ENCODE results near the gene TBL1XR1. TPM values are rescaled to one million over a fixed set of nuclear protein-coding genes. Genes with fewer than 3 reads are reported as not detected.

Gene TBL1XR1
- total RNA-seq, 1 donor from 2014 or later: 275 TPM

- Histone ChIP-seq H3K4me3 (no peak overlapping the region), H3K9ac (no peak overlapping the region), H3K4me1 (no peaks in the 10 kb centered on the region), H3K27ac (no peak overlapping the region), H3K79me2 (ENCODE audit: low read depth) (no peaks in the 10 kb centered on the region), H4K20me1 (ENCODE audit: low read depth) (no peaks in the 10 kb centered on the region), H3K4me2 (no peak overlapping the region), H2AFZ (replicated peaks) (no peak overlapping the region), H3F3A (ENCODE audit: low read depth) (no peaks in the 10 kb centered on the region), H3K36me3 (no peaks in the 10 kb centered on the region), H3K27me3 (no peaks in the 10 kb centered on the region), H3K9me3 (ENCODE audit: low read depth) (no peaks in the 10 kb centered on the region)
- Mint-ChIP-seq H3K27me3 (ENCODE audit: insufficient read depth, low read depth) (no peaks in the 10 kb centered on the region), H3K4me3 (no peak overlapping the region), H3K4me1 (no peaks in the 10 kb centered on the region), H3K9me3 (no peaks in the 10 kb centered on the region), H3K36me3 (no peaks in the 10 kb centered on the region), H3K27ac (no peak overlapping the region)
- no peak for TF ChIP-seq EZH2phosphoT487 (IDR thresholded peaks at IDR 0.05)
- TF ChIP-seq EZH2 (IDR thresholded peaks at IDR 0.05): no peak
- TF ChIP-seq, protein P1, sequence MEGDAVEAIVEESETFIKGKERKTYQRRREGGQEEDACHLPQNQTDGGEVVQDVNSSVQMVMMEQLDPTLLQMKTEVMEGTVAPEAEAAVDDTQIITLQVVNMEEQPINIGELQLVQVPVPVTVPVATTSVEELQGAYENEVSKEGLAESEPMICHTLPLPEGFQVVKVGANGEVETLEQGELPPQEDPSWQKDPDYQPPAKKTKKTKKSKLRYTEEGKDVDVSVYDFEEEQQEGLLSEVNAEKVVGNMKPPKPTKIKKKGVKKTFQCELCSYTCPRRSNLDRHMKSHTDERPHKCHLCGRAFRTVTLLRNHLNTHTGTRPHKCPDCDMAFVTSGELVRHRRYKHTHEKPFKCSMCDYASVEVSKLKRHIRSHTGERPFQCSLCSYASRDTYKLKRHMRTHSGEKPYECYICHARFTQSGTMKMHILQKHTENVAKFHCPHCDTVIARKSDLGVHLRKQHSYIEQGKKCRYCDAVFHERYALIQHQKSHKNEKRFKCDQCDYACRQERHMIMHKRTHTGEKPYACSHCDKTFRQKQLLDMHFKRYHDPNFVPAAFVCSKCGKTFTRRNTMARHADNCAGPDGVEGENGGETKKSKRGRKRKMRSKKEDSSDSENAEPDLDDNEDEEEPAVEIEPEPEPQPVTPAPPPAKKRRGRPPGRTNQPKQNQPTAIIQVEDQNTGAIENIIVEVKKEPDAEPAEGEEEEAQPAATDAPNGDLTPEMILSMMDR (IDR thresholded peaks at IDR 0.05): no peak
- no peak for DNase-seq (ENCODE audit: low spot score)
Measured at GRCh38 chr3:177238686-177239216, 41.5 kb upstream of the TBL1XR1 start.

GRCh38 chr3:177237206-177237605, 39.9 kb upstream of the TBL1XR1 start:
- H3K27me3 Mint-ChIP-seq (ENCODE audit: insufficient read depth, low read depth): no peaks in the 10 kb centered on the region
- Histone ChIP-seq H3K9me3 (ENCODE audit: low read depth) (no peaks in the 10 kb centered on the region), H3K79me2 (ENCODE audit: low read depth) (no peaks in the 10 kb centered on the region), H2AFZ (replicated peaks) (no peak overlapping the region), H3K36me3 (no peaks in the 10 kb centered on the region), H3K4me2 (no peak overlapping the region), H3K27ac (no peak overlapping the region), H3K4me1 (no peaks in the 10 kb centered on the region), H3F3A (ENCODE audit: low read depth) (no peaks in the 10 kb centered on the region), H3K27me3 (no peaks in the 10 kb centered on the region), H3K9ac (no peak overlapping the region), H3K4me3 (no peak overlapping the region), H4K20me1 (ENCODE audit: low read depth) (no peaks in the 10 kb centered on the region)
- DNase-seq (ENCODE audit: low spot score): no peak
- TF ChIP-seq, protein P1 (IDR thresholded peaks at IDR 0.05): no peak
- TF ChIP-seq EZH2phosphoT487 (IDR thresholded peaks at IDR 0.05) (no peak), EZH2 (IDR thresholded peaks at IDR 0.05) (no peak)
- no peaks in the 10 kb centered on the region for H3K4me1 Mint-ChIP-seq
- H3K27ac Mint-ChIP-seq: no peak overlapping the region
- no peak overlapping the region for H3K4me3 Mint-ChIP-seq
- H3K9me3 Mint-ChIP-seq: no peaks in the 10 kb centered on the region
- H3K36me3 Mint-ChIP-seq: no peaks in the 10 kb centered on the region

DNA sequence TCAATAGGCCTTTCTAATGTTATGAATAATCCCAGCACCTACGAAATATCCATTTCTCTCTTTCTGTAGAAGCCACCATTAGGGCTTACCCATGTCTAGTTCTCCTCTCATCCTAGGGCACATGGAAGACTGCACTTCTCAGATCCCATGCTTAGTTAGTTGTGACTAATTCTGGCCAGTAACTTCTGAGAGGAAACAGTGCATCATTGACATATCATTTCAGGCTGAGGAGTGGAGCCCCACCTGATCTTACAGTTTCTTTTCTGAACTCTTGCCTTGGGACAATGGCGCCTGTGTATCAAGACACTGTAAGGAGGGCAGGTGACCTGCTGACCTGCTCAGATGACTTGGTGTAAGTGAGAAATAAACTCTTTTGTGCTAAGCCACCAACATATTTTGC, 39.4 kb upstream of the TBL1XR1 start:
- Histone ChIP-seq H3K27me3 (no peaks in the 10 kb centered on the region), H3K79me2 (ENCODE audit: low read depth) (no peaks in the 10 kb centered on the region), H3F3A (ENCODE audit: low read depth) (no peaks in the 10 kb centered on the region), H3K4me1 (no peaks in the 10 kb centered on the region), H2AFZ (replicated peaks) (peak overlapping the region; percentile 42), H3K27ac (no peak overlapping the region), H3K9me3 (ENCODE audit: low read depth) (no peaks in the 10 kb centered on the region), H3K36me3 (no peaks in the 10 kb centered on the region), H3K4me3 (no peak overlapping the region), H3K9ac (no peak overlapping the region), H3K4me2 (no peak overlapping the region), H4K20me1 (ENCODE audit: low read depth) (no peaks in the 10 kb centered on the region)
- no peak overlapping the region for H3K4me3 Mint-ChIP-seq
- no peaks in the 10 kb centered on the region for H3K4me1 Mint-ChIP-seq
- TF ChIP-seq EZH2phosphoT487 (IDR thresholded peaks at IDR 0.05) (no peak), EZH2 (IDR thresholded peaks at IDR 0.05) (no peak)
- TF ChIP-seq, protein P1 (IDR thresholded peaks at IDR 0.05): no peak
- H3K9me3 Mint-ChIP-seq: no peaks in the 10 kb centered on the region
- DNase-seq (ENCODE audit: low spot score): no peak
- no peaks in the 10 kb centered on the region for H3K27me3 Mint-ChIP-seq (ENCODE audit: insufficient read depth, low read depth)
- H3K36me3 Mint-ChIP-seq: no peaks in the 10 kb centered on the region
- H3K27ac Mint-ChIP-seq: peak overlapping the region; percentile 47

All from neural progenitor cell (in vitro differentiated cells).